Tibial artery (tissue), 4 donors: ENCODE measurements around the gene TULP4.
"Not testable (repeated sequence)": the region's sequence is repeated elsewhere in the genome, so short reads cannot be mapped to it uniquely, and the experiment has no call there.

Source experiments
- DNase-seq, 2 donors: peaks; one replicate each; pipeline ENCODE4 v3.0.0-alpha.2; 2019
- H3K27ac ChIP-seq, 2 donors: fragments of 200-600 bp; sonication (generic) in 1 of 2; 1 replicate in 1 of 2; 2 replicates in 1 of 2; pipeline ENCODE4 v1.5.1; 2018 to 2019; ENCODE audit warnings: mild to moderate bottlenecking in 1 of 2
- H3K27me3 ChIP-seq, 2 donors: fragments of 200-600 bp; sonication (generic) in 1 of 2; one replicate each; pipeline versions ENCODE4 v1.5.1 to v1.6.0; 2016 to 2019
- H3K36me3 ChIP-seq, 3 donors: fragments of 200-600 bp; sonication (generic) in 2 of 3; one replicate each; pipeline ENCODE4 v1.5.1; 2016 to 2019; ENCODE audit warnings: mild to moderate bottlenecking in 2 of 3
- H3K4me1 ChIP-seq, 4 donors: fragments of 200-600 bp; sonication (generic) in 2 of 4; 1 replicate in 3 of 4; 2 replicates in 1 of 4; pipeline ENCODE4 v1.5.1; 2016 to 2019
- H3K4me3 ChIP-seq, 2 donors: fragments of 200-600 bp; sonication (generic) in 1 of 2; 1 replicate in 1 of 2; 2 replicates in 1 of 2; pipeline ENCODE4 v1.5.1; 2018 to 2019; ENCODE audit warnings: mild to moderate bottlenecking in 2 of 2
- H3K9me3 ChIP-seq, 3 donors: fragments of 200-600 bp; sonication (generic) in 1 of 3; one replicate each; pipeline ENCODE4 v1.5.1; 2016 to 2019
- intact Hi-C: fragments of 100-400 bp; cut with DNase I; formaldehyde crosslinking; loops from one replicate; pipeline ENCODE4 v1.15.0; 2023; ENCODE audit warnings: low total_unique reads
- TF ChIP-seq, protein P1 (sequence below), 2 experiments: fragments of 200-600 bp in 1 of 2; fragments of 450-650 bp in 1 of 2; IDR thresholded peaks; one replicate each; pipeline ENCODE4 v1.5.1; 2017 to 2019; ENCODE audit warnings: antibody characterized with exemption in 2 of 2, mild to moderate bottlenecking in 1 of 2, moderate library complexity in 1 of 2

TULP4 gene

DNA sequence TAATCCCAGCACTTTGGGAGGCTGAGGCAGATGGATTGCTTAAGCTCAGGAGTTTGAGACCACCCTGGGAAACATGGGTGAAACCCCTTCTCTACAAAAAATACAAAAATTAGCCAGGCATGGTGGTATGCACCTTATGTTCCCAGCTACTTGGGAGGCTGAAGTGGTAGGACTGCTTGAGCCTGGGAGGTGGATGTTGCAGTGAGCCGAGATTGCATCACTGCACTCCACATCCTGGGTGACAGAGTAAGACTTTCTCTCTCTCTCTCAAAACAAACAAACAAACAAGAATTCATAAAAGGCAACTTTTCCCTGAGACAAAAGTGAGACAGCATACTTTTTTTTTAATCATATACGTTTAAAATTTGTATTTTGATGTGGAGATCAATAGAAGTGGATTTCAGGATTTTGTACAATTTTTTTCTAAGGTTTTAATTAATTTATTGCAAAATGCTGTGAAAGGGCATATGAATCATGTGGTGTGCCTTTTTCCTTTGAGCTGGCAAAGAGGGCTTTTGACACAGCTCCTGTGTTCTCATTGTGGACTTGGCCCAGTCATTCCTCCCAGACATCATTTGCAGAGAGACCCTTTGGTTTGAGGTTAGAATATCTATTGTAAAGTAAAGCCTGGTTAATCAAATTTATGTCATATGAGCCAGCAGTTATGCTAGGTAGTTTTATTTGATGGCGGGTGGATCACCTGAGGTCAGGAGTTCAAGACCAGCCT, 77.1 kb downstream of the TULP4 start:
- intact Hi-C loops: no loop called here
- Histone ChIP-seq H3K4me1 (no peaks in the 10 kb centered on the region), H3K36me3 (no peaks in the 10 kb centered on the region), H3K27ac (no peak overlapping the region), H3K9me3 (no peaks in the 10 kb centered on the region), H3K4me3 (no peak overlapping the region), H3K27me3 (no peaks in the 10 kb centered on the region)
- DNase-seq: no peak
- TF ChIP-seq, protein P1, sequence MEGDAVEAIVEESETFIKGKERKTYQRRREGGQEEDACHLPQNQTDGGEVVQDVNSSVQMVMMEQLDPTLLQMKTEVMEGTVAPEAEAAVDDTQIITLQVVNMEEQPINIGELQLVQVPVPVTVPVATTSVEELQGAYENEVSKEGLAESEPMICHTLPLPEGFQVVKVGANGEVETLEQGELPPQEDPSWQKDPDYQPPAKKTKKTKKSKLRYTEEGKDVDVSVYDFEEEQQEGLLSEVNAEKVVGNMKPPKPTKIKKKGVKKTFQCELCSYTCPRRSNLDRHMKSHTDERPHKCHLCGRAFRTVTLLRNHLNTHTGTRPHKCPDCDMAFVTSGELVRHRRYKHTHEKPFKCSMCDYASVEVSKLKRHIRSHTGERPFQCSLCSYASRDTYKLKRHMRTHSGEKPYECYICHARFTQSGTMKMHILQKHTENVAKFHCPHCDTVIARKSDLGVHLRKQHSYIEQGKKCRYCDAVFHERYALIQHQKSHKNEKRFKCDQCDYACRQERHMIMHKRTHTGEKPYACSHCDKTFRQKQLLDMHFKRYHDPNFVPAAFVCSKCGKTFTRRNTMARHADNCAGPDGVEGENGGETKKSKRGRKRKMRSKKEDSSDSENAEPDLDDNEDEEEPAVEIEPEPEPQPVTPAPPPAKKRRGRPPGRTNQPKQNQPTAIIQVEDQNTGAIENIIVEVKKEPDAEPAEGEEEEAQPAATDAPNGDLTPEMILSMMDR (IDR thresholded peaks at IDR 0.05): no peak

DNA sequence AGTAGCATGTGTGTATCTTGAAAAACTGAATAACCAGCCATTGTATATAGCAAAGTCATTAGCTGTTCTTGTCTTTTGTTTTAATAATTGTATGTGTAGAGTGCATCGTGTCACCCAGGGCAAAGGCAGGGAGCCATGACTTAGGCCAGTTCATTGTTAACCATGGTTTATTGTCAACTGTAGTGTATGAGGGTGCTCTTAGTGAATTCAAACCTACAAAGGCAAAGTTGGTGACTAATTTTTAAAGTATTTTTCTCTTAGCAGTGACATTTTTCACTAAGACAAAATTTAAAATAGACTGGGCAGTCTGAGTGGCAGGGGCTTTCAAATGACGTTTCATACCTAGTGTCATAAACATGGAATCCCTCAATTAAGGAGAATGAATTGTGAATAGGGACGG, 79.0 kb downstream of the TULP4 start:
- intact Hi-C loops: no loop called here
- H3K9me3 ChIP-seq: no peaks in the 10 kb centered on the region
- TF ChIP-seq, protein P1 (IDR thresholded peaks at IDR 0.05): no peak
- DNase-seq: no peak
- H3K27ac ChIP-seq: no peak overlapping the region
- H3K4me1 ChIP-seq: no peaks in the 10 kb centered on the region
- no peaks in the 10 kb centered on the region for H3K27me3 ChIP-seq
- no peak overlapping the region for H3K4me3 ChIP-seq
- no peaks in the 10 kb centered on the region for H3K36me3 ChIP-seq

DNA sequence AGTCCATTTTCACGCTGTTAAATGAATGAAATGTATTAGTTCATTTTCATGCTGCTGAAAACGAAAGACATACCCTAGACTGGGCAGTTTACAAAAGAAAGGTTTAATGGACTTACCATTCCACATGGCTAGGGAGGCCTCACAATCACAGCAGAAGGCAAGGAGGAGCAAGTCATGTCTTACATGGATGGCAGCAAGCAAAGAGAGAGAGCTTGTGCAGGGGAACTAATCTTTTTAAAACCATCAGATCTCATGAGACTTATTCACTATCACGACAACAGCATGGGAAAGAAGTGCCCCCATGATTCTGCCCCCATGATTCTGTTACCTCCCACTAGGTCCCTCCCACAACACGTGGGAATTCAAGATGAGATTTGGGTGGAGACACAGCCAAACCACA, 79.7 kb downstream of the TULP4 start:
- intact Hi-C loops, H3K4me1 ChIP-seq, H3K9me3 ChIP-seq, H3K36me3 ChIP-seq, H3K27ac ChIP-seq, H3K4me3 ChIP-seq, H3K27me3 ChIP-seq, DNase-seq: not testable (repeated sequence)

DNA sequence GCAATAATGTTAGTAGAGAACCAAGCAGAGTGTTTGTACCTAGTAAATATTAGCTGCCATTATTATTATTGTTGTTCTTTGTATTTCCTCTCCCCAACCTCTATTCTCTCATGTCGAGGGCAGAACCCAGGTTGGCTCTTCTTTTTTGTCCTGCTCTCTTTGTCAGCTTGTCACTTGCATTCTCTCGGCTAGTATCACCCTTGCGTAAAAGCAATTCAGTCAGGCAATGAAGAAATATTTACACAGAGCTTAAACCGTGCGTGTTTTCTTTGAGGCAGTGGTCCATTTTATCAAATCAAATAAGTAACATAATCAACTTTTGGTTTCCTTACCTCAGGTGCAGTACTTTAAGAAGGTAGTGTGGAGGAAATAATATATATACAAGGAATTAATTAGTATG, 83.9 kb downstream of the TULP4 start:
- DNase-seq: no peak

DNA sequence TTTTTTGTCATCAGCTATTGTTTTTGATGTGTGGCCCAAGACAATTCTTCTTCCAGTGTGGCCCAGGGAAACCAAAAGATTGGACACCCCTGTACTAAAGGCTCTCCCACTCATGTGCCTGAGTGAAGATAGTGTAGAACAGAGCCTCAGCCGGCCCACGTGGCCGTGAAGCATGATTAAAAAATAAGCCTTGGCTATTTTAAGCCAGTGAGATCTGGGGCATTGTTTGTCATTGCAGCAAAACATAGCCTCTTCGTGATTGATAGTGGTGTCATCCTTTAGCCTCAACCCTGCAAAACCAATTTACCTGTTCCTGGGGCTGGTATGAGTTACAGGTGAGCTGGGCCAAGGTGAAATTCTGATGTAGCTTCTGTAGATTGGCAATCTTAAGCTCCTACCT, 85.3 kb downstream of the TULP4 start:
- intact Hi-C loops: no loop called here
- H3K4me3 ChIP-seq: no peak overlapping the region
- no peak overlapping the region for H3K27ac ChIP-seq
- H3K9me3 ChIP-seq: no peaks in the 10 kb centered on the region
- no peaks in the 10 kb centered on the region for H3K27me3 ChIP-seq
- DNase-seq: no peak
- H3K36me3 ChIP-seq: no peaks in the 10 kb centered on the region
- H3K4me1 ChIP-seq: peaks cover 0 to 20% (median 3%) of the 10 kb centered on the region in 4 donors
- TF ChIP-seq, protein P1 (IDR thresholded peaks at IDR 0.05): no peak

More for the DNA sequence above, 83.9 kb downstream of the TULP4 start:
- no peaks in the 10 kb centered on the region for H3K27me3 ChIP-seq
- H3K36me3 ChIP-seq: no peaks in the 10 kb centered on the region
- intact Hi-C loops: no loop called here
- H3K27ac ChIP-seq: no peak overlapping the region
- H3K9me3 ChIP-seq: no peaks in the 10 kb centered on the region
- H3K4me1 ChIP-seq: peaks cover 0 to 9% (median 0%) of the 10 kb centered on the region in 4 donors
- TF ChIP-seq, protein P1 (IDR thresholded peaks at IDR 0.05): no peak
- no peak overlapping the region for H3K4me3 ChIP-seq

DNA sequence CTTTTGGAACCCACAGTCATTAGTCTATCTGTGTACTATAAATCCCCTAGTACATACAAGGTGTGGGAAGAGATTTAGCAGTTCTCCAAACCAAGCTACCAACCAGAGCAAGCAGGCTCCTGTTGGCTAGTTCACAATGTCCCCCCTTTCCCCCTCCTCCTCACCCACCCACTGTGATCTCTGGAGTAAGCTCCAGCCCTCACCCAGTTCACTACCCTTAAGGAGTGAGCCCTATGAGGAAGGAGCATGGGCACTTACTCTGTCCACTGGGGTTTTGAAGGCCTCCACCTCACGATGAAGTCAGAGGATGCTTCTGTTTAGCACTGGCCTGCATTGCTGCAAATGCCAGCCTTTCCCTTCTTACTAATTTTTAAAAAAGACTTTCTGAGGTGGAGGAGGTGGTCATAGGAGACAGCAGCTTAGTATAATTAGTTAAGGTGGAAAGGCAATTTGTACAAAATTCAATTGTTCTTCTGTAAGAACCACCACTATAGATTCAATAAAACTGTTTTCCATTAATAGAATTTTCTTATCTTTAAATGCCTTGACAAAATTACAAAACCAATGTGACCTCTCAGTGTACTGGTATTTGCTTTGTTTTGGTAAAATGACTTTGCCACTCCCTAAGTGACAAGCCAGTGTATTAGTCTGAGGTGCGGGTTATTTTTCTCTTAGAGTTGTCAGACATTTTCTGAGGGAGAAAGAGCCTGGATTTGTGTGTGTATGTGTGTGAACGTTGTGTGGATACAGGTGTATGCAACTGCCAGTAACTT, 86.2 kb downstream of the TULP4 start:
- TF ChIP-seq, protein P1 (IDR thresholded peaks at IDR 0.05): no peak
- H3K27me3 ChIP-seq: no peaks in the 10 kb centered on the region
- no peak for DNase-seq
- H3K9me3 ChIP-seq: no peaks in the 10 kb centered on the region
- H3K4me1 ChIP-seq: peaks cover 0 to 21% (median 3%) of the 10 kb centered on the region in 4 donors
- H3K36me3 ChIP-seq: no peaks in the 10 kb centered on the region
- H3K27ac ChIP-seq: no peak overlapping the region
- no peak overlapping the region for H3K4me3 ChIP-seq
- intact Hi-C loops: no loop called here
